GM19099 (cell line): Measurements from ENCODE around the gene CD37.

ENCODE experiments used
- POLR2A ChIP-seq: IDR thresholded peaks from 3 replicates; pipeline ENCODE4 v1.6.1; 2011; ENCODE audit warnings: low read depth; ENCODE audit not compliant: insufficient read length; ENCODE audit errors: extremely low read depth

CD37 gene

DNA sequence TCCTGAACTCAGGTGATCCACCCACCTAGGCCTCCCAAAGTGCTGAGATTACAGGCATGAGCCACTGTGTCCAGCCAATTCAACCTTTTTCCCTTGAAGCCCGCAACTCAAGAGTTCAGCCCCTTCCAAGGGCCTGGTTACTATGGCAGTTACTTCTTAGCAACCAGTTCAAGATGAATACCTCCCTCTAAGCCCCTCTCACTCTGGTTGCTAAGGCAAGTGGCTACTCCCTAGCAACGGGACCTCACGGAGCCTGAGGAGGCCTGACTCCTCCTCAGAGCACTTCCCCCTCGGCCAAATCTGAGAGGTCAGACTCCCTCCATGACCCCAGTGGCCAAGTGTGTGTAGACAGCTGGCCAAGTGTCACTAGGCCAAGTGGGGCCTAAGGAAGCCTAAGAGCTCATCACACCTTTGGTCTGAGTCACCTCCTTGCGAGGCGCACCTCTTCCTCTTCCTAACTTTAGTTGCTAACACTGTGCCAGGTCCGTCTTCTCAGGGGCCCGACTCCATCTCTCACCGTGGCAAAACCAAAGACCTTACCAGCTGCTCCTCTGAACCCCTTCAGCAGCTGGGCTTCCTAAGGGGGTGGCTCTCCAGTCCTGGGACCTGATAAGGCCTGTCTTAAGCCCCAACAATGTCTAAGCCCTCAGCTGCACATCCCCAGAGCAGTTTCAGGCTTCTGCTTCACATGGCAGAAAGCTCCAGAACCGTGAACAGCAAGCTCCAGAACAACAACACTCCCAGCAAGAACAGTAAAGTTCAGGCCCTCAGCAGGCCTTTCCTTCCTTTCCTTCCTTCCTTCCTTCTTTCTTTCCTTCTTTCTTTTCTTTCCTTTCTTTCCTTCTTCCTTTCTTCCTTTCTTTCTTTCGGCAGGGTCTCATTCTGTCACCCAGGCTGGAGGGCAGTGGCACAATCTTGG, 9.6 kb downstream of the CD37 start:
- TF ChIP-seq POLR2A, result no peak

DNA sequence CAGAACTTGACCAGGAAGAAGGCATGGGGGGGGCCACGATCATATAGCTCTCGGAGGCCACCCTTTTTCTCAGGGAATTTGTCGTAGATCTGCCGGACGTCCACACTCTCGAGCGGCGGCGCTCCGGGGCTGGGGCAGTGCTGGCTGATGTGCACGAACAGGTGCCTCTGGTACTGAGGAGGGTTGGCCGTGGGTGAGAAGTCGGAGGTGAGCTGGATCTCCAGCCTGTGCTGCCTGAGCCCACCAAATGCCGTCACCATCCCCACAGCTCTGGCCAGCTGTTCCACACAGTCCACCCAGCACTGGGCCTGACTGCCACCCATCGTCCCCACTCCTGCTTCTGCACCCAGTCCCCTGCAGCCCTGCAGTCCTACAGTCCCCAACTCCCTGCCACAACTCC, 12.0 kb downstream of the CD37 start:
- TF ChIP-seq POLR2A, result no peak

DNA sequence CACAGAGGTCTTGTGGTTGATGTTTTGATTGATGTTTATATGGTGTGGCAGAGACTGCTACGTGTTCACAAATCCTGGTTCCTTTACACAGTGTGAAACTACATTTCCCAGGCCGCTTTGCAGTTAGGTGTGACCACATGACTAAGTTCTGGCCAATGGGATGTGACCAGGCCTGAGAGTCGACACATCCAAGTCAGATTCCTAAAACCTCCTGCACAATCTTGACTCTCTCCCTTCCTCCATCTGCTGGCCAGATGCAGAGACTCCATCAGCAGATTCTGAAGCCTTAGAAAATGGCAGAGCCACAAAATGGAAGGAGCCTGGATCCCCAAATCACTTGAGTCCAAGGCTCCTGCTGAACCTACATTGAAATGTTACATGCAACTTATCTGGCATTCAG, 12.6 kb downstream of the CD37 start:
- TF ChIP-seq POLR2A, result no peak

DNA sequence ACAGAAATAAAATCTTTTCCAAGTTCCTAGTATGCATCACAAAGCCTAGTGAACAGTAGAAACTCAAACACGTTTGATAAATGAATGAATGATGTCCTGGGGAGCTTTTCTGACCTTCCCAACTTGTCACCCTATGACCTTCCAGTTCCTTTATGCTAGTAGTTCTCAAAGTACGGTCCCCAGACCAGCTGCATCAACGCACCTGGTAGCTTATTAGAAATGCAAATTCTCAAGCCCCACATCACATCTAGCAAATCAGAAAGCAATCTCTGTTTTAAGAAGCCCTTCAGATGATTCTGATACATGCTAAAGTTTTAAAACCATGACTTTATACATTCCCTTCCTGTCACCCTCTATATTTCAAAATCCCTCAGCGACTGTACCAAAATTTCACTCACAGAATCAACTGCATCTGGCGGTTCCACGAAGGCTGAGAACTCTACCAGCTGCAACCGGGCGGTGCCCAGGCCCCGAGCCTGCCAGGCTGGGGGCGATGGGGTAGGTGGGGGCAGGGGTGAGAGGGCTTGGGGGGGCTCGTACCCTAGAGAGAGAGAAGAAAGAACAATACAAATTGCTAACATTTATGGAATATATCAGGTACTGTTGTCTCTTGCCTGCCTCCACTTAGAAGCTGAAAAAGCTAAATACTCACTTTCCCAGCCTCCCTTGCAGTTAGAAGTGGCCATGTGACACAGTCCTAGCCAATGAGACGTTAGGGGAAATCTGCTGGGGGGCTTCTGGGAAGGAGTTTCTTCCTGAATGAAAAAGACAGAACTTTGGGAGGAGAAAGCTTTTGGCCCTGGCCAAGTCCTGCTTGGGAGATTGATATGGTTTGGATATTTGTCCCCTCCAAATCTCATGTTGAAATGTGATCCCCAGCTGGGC, 13.3 kb downstream of the CD37 start:
- no peak for TF ChIP-seq POLR2A

DNA sequence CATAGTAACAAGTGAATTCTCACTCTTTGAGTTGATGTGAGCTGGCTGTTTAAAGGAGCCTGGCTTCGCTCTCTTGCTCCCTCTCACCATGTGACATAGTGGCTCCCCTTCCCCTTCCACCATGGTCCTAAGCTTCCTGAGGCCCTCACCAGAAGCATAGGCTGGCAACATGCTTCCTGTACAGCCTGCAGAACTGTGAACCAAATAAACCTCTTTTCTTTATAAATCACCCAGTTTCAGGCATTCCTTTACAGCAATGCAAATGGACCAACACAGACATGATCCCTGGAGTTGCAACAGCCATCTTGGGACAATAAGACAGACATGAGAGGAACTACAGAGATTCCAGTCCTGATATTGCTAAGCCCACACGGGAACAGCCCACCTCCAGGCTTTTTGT, 14.4 kb downstream of the CD37 start:
- no peak for TF ChIP-seq POLR2A

DNA sequence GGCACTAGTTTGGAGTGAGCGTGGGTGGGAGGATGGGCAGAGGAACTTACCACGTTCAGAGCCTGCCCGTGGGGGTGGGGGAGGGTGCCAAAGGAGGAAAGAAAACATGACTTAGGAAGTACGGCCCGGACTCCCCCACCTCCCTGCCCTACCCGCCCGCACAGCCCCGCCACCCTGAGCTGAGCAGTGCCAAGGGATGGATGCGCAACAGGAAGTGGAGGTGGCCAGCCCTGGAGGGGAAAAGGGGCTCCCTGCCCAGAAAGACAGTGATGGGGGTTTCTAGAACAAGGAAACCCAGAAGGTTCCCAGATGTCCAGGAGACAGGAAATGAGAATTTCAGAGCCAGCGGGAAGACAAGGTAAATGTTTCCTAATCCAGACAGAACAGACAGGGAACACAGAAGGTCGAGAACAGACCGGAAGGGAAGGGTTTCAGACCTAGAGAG, 20.7 kb downstream of the CD37 start:
- TF ChIP-seq POLR2A, result no peak

DNA sequence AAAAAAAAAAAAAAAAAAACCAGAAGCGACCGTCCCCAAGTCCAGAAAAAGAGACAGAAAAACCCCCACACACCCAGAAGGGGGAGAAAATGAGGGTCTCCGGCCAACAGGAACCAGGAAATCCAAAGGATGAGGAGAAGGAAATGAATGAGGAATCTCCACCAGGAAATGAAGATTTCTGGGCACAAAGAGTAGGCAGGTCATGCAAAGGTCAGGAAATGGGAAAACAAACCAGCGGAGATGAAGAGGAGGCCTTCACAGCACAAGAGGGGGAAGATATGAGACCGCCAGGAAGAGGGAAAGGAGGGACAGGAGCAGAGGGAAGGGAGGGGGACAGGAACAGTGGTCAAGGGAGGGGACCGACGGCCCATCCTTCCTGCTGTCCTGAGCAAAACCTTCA, 21.2 kb downstream of the CD37 start:
- TF ChIP-seq POLR2A, result no peak

DNA sequence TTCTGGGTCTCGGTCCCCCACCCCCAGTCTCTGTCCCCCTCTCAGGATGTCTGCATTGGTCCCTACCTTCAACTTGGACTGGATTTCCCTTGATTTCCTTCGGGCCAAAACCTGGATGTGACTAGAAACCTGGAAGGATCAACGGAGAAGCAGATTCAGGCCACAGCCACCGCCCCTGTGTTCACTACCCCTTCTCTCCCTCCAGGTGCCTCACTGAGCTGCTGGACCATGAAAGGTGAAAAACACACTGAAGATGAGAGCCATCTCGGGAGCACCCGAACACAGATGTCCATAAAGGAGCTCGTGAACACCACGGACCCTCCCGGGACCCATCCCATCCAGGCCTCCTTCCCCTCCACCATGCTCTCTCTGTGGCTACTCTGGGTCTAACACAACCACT, 22.0 kb downstream of the CD37 start:
- TF ChIP-seq POLR2A, result no peak

DNA sequence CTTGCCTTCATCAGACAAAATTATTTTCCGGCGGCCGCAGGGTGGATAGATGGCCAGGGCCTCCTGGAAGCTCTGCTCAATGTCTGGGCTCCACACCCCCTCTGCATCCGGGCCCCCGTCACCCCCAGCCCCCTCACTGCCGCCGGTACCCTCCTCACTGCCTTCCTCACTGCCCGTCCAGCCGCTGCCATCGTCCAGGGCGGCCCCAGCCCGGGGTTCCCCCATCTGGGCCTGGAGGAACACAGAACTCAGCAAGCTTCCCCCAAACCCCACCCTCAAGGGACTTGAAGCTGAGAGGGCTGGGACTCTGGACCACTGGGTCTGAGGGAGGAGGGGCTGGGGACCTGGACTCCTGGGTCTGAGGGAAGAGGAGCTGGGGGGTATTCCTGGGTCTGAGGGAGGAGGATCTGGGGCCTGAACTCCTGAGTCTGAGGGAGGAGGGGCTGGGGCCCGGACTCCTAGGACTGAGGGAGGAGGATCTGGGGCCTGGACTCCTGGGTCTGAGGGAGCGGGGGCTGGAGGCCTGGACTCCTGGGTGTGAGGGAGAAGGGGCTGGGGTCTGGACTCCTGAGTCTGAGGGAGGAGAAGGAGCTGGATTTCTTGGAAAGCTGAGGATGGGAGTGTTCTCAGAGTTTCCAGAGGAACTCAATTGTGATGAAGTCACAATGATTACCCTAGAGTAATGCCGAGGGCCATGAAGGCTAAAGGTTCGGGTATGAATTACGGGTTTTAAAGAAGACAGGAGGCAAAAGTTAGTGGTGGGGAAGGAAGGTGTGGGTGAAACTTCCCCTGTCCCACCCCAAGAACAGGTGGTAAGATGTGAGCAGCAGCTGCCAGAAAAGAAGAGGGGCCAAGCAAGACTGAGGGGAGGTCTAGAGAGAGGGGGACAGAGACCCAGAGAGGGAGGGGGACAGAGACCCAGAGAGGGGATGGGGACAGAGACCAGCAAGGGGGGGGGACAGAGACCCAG, 24.9 kb downstream of the CD37 start:
- no peak for TF ChIP-seq POLR2A

DNA sequence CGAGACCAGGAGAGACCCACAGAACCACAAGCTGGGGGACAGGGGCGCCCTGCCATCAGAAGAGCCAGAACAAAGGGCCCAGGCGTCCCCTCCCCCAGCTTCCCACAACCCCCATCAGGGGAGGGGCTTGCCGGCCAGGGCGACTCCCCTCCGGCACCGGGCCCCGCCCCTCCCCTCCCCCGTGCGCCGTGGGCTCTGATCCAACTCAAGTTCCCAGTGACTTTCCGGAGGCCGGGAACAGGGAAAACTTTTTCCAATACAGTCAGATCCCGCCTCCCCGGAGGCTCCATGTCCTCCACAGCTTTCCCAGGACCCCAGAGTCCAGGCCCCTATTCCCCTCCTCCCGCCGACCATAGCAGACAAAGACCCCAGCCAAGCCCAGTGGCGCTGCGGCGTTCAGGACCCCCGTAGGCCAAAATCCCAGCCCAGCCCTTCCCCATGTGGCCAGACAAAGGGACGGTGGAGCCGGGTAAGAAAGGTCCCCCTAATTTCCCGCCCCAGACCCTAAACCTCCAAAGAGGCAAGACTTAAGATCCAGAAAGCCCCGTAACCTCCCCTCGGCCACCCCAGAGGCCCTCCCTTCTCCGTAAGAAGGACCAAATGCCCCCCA, 26.3 kb downstream of the CD37 start:
- TF ChIP-seq POLR2A, result no peak

DNA sequence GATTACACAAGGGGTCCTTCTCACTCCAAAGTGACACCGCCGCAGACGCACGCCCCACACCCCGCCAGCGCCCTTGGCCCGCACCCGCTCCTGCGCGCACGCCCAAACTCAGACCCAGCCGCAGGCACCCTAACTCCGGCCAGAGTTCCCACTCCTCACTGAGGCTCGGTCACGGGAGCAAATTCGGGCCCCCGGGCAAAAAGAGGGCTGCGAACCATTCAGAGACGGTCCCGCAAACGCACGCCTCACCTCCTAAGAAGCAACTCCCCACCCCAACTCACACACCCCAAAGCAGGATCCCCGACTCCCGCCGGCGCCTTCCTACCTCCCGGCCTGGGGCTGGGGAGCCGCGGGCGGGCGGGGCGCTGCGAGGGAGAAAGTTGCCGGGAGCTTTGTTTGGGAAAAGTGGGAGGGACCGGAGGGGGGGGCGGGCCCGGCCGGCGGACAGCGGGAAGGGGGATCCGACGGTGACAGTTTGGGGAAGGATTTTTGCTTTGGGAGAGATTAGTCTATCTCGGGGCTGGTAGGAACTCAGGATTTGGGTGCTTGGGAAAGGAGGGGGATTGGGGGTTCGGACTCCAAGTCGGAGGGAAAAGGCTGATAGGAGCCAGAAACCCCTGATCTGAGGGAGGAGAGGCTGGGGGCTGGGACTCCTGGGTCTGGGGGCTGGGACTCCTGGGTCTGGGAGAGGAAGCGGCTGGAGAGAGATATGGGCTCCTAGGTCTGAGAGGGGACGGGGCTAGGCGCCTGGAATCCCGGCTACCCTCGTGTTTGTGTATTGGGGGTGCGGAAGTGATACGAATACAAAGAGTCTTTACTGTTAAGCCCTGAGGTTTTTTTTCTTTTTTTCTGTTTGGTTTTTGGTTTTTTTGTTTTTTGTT, 27.1 kb downstream of the CD37 start, which contains the start of gene TEAD2:
Gene TEAD2, minus strand, starts transcription at position 369 of the 881 bp plus-strand sequence. CDS start 2,341 bp downstream, outside the sequence.
- no peak for TF ChIP-seq POLR2A

DNA sequence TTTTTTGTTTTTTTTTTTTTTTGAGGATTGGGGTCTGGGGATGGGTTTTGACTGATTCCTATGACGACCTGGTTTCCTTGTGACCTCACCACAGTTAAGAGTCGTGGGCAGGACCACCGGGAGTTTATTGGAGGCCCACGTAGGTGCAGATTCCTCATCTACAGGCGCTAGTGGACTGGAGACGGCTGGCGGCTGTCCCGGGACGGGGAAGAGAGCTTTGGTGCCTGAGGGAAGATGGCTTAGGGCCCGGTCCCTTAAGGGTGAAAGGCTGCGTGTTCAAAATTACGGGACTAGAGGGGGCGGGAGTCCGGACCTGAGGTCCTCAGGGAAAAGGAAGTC, 27.7 kb downstream of the CD37 start:
- no peak for TF ChIP-seq POLR2A
